Neural cell (in vitro differentiated cells): Measurements from ENCODE around the gene TLN1.

Experiments used
- EZH2 ChIP-seq: fragments of 200-600, 300-800 bp; shearing (Covaris generic), sonication (generic); IDR thresholded peaks from 2 replicates; pipeline ENCODE4 v1.6.1; 2014; ENCODE audit warnings: antibody characterized with exemption, low read length, borderline replicate concordance, mild to moderate bottlenecking; ENCODE audit not compliant: insufficient read depth, poor library complexity, severe bottlenecking
- MXI1 ChIP-seq: fragments of 450-650 bp; conservative IDR thresholded peaks from 2 replicates; pipeline ENCODE4 v1.6.1; 2014; ENCODE audit warnings: antibody characterized with exemption, mild to moderate bottlenecking; ENCODE audit not compliant: poor library complexity, severe bottlenecking
- TF ChIP-seq, protein P1 (sequence below): fragments of 450-650 bp; IDR thresholded peaks from 2 replicates; pipeline ENCODE4 v1.5.1; 2014; ENCODE audit warnings: antibody characterized with exemption, mild to moderate bottlenecking, moderate library complexity; ENCODE audit not compliant: poor library complexity, severe bottlenecking

DNA sequence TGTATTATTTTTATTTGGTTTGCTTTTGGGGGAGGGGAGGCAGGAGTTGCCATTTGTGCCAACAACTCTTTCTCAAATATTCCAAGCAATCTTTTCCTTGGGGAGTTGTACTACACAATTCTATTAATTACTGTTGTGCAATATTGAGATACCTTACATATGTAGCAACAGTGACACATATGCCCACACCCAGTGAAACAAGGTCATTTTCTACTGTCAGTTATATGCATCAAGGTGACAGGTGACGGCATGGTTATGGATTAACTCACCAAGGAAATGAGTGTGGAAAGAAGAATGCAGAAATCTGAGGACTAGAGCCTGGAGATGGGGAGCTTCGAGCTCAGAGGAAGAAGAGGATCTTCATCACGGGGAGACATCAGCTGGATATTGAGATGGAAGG lies 39.9 kb upstream of the TLN1 start:
- TF ChIP-seq, protein P1, sequence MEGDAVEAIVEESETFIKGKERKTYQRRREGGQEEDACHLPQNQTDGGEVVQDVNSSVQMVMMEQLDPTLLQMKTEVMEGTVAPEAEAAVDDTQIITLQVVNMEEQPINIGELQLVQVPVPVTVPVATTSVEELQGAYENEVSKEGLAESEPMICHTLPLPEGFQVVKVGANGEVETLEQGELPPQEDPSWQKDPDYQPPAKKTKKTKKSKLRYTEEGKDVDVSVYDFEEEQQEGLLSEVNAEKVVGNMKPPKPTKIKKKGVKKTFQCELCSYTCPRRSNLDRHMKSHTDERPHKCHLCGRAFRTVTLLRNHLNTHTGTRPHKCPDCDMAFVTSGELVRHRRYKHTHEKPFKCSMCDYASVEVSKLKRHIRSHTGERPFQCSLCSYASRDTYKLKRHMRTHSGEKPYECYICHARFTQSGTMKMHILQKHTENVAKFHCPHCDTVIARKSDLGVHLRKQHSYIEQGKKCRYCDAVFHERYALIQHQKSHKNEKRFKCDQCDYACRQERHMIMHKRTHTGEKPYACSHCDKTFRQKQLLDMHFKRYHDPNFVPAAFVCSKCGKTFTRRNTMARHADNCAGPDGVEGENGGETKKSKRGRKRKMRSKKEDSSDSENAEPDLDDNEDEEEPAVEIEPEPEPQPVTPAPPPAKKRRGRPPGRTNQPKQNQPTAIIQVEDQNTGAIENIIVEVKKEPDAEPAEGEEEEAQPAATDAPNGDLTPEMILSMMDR: no peak
- TF ChIP-seq EZH2: no peak
- TF ChIP-seq MXI1: no peak
